Mononuclear cell (primary cell): Measurements from ENCODE around the gene NCBP2L. TPM values are rescaled to one million over a fixed set of nuclear protein-coding genes. Genes with fewer than 3 reads are reported as not detected.
"Not testable (repeated sequence)": the region's sequence is repeated elsewhere in the genome, so short reads cannot be mapped to it uniquely, and the experiment has no call there.

Experiments used
- H3K27me3 ChIP-seq: 2 replicates; pipeline ENCODE4 v1.6.0; 2011; ENCODE audit warnings: low read length, control low read depth; ENCODE audit not compliant: insufficient read depth
- H3K4me1 ChIP-seq: 2 replicates; pipeline ENCODE4 v1.5.1; 2011; ENCODE audit warnings: mild to moderate bottlenecking, low read length, control low read depth; ENCODE audit not compliant: insufficient read depth
- H3K4me3 ChIP-seq: 2 replicates; pipeline ENCODE4 v1.5.1; 2011; ENCODE audit warnings: mild to moderate bottlenecking, low read length, moderate library complexity
- H3K9me3 ChIP-seq: 2 replicates; pipeline ENCODE4 v1.5.1; 2011; ENCODE audit warnings: low read depth, mild to moderate bottlenecking, control low read depth, low read length
- total RNA-seq: library from RNA; depleted of rRNA; stranded (reverse); fragments of >200 nt; gene quantifications from one replicate; pipeline ENCODE4 v1.2.3, GENCODE V29; 2012

The NCBP2L gene
- total RNA-seq, 1 donor: 0.21 TPM

- H3K9me3 ChIP-seq: no peaks in the 10 kb centered on the region
- H3K4me3 ChIP-seq: no peak overlapping the region
- no peaks in the 10 kb centered on the region for H3K4me1 ChIP-seq
- no peaks in the 10 kb centered on the region for H3K27me3 ChIP-seq
These were observed 9.5 kb upstream of the NCBP2L start for GRCh38 chrX:107768051-107768450.

DNA sequence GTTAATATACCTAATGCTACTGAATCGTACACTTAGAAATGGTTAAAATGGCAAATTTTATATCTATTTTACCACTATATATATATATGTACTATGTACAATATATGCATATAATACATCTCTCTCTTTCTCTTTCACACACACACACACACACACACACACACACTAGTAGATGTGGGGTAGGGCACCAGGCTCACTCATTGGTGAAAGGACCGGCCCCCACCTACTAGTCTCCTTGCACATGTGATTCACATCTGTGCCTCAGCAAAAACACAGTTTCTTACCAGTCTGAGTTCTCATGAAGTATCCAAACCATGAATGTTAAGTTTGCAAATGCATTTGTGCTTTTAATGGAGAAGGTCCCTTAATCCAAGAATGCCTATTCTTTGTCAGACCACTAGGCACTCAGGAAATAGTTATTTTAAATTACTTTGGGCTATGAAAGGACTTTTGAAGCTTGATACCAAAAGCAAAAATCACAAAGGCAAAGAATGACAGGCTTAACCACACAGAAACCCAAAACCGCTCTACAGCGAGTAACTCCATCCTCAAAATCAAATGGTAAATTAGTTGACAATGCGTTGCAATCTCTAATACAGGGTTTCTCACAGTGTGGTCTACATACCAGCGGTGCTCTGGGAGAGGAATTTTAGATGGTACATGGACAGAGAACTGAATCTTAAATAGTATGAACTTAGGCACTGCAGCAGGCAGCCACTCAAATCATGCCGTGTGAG is 7.8 kb upstream of the NCBP2L start:
- H3K9me3 ChIP-seq: no peaks in the 10 kb centered on the region
- peaks cover 1% of the 10 kb centered on the region for H3K27me3 ChIP-seq
- H3K4me1 ChIP-seq: peaks cover under 1% of the 10 kb centered on the region
- H3K4me3 ChIP-seq: no peak overlapping the region

GRCh38 chrX:107773206-107773605 is 4.3 kb upstream of the NCBP2L start:
- Histone ChIP-seq H3K27me3 (peaks cover 4% of the 10 kb centered on the region), H3K9me3 (no peaks in the 10 kb centered on the region), H3K4me1 (peaks cover 18% of the 10 kb centered on the region), H3K4me3 (no peak overlapping the region)

GRCh38 chrX:107773906-107774435 is 3.6 kb upstream of the NCBP2L start:
- Histone ChIP-seq H3K4me1 (peaks cover 18% of the 10 kb centered on the region), H3K27me3 (peaks cover 4% of the 10 kb centered on the region), H3K4me3 (no peak overlapping the region), H3K9me3 (no peaks in the 10 kb centered on the region)

DNA sequence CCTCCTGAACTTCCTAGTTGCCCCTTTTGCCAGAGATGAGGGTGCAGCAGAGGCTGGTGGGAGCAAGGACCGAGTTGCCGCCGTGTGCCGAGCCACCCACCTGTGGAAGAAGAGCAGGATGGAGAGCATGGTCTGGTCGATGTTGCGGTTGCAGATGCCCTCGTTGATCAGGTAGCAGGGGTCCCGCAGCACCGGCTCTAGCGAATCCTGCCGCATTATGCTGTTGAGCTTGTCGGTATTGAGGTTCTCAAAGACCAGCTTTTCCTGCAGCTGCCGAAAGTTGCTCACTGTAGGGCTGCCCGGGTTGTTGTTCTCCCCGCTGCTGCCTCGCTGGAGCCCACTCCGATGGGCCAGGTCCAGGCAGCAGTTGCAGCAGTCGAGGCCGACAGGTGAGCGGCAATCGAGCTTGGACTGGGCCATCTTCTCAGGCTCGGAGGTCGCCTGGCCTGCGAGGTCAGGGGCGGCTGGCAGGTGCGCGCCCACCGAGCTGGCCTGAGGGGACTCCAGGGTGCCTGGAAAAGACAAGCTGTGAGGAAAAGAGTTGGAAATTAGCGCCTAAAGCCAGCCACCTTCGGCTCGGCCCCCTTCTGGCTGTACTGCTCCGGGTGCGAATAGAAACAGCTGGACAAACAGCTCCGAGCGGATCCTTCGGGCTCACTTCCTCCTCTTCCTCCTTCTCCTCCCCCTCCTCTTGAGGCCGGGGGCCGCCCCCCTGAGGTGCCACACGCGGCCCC is 2.4 kb upstream of the NCBP2L start:
- Histone ChIP-seq H3K4me1 (peaks cover 18% of the 10 kb centered on the region), H3K4me3 (peak overlapping the region; percentile 39), H3K27me3 (peaks cover 4% of the 10 kb centered on the region), H3K9me3 (no peaks in the 10 kb centered on the region)

GRCh38 chrX:107775734-107776511 is 1.6 kb upstream of the NCBP2L start, which contains the start of gene TSC22D3:
Gene TSC22D3, minus strand, starts transcription at chrX:107775787. Its CDS starts 368 bp downstream, at chrX:107775419.
- peaks cover 18% of the 10 kb centered on the region for H3K4me1 ChIP-seq
- H3K27me3 ChIP-seq: peaks cover 4% of the 10 kb centered on the region
- no peaks in the 10 kb centered on the region for H3K9me3 ChIP-seq
- peak within 1 kb of the TSS; percentile 39 for H3K4me3 ChIP-seq

DNA sequence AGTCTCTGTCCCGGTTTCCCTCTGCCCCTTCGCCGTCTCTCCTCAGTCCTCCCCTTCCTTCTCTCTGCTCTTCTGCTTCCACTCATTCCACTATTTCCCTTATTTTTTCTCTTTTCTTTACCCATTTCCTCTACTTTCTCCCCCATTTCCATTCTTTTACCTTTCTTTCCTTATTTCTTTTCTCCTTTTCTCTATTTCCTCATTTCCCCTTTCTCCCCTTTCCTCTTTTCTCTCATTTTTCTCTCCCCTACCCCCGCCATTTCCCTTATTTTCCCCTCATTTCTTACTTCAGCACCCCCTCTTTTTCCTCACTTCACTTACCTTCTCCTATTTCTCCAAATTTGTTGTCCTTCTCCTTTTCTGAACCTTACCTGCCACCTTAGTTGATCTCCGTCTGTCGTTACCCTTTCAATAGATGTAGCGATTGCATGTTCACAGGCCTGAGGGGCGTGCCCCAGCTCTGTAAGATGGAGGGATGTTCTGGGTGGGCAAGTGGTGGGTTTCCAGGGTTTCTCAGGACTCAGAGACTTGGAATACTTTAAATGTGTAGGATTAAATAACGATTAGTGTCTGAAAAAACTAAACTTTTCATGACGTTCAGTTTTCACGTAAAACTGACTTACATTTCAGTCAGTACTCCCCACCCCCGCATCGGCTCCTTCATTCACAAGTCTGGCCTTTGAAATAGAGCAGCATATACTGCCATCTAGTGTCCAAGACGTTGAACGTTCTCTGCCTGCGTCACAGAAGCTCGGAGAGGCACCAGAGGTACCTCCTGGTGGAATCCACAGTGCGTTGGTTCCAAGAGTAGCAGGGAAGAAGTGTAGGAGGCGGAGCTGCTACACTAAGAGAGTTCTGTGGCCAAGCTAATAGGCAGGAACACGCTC is 641 bp upstream of the NCBP2L start:
- no peaks in the 10 kb centered on the region for H3K9me3 ChIP-seq
- H3K27me3 ChIP-seq: peaks cover 4% of the 10 kb centered on the region
- peaks cover 18% of the 10 kb centered on the region for H3K4me1 ChIP-seq
- peak overlapping the region; percentile 39 for H3K4me3 ChIP-seq

GRCh38 chrX:107780525-107780924 is 3.0 kb downstream of the NCBP2L start:
- Histone ChIP-seq H3K9me3 (no peaks in the 10 kb centered on the region), H3K4me3 (no peak overlapping the region), H3K4me1 (peaks cover 10% of the 10 kb centered on the region), H3K27me3 (no peaks in the 10 kb centered on the region)

- Histone ChIP-seq H3K9me3 (no peaks in the 10 kb centered on the region), H3K27me3 (no peaks in the 10 kb centered on the region), H3K4me3 (no peak overlapping the region), H3K4me1 (no peaks in the 10 kb centered on the region)
These were observed 10.3 kb downstream of the NCBP2L start for GRCh38 chrX:107787827-107788226.

DNA sequence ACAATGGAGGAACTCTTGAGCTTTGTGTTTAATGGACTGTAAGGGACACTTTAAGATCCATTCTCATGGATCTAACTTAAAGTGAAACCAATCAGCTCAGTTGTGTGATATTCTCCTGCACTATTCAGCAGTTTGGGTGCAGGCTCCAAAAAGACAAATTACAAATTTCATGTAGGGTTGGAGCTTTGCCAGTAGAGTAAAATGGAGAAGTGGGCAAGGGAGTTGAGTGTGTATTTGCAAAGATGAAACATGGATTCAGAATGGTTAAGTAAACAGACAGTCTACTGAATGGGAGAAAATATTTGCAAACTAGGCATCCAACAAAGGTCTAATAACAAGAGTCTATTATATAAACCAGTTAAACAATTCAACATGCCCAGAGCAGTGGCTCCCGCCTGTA is 26.9 kb downstream of the NCBP2L start:
- H3K4me3 ChIP-seq: no peak overlapping the region
- H3K9me3 ChIP-seq: no peaks in the 10 kb centered on the region
- no peaks in the 10 kb centered on the region for H3K4me1 ChIP-seq
- H3K27me3 ChIP-seq: no peaks in the 10 kb centered on the region

GRCh38 chrX:107805179-107805578 is 27.6 kb downstream of the NCBP2L start:
- Histone ChIP-seq H3K4me1 (no peaks in the 10 kb centered on the region), H3K27me3 (no peaks in the 10 kb centered on the region), H3K4me3 (no peak overlapping the region), H3K9me3 (no peaks in the 10 kb centered on the region)

GRCh38 chrX:107810053-107810452 is 32.5 kb downstream of the NCBP2L start:
- H3K4me1 ChIP-seq, H3K4me3 ChIP-seq, H3K27me3 ChIP-seq, H3K9me3 ChIP-seq: not testable (repeated sequence)

DNA sequence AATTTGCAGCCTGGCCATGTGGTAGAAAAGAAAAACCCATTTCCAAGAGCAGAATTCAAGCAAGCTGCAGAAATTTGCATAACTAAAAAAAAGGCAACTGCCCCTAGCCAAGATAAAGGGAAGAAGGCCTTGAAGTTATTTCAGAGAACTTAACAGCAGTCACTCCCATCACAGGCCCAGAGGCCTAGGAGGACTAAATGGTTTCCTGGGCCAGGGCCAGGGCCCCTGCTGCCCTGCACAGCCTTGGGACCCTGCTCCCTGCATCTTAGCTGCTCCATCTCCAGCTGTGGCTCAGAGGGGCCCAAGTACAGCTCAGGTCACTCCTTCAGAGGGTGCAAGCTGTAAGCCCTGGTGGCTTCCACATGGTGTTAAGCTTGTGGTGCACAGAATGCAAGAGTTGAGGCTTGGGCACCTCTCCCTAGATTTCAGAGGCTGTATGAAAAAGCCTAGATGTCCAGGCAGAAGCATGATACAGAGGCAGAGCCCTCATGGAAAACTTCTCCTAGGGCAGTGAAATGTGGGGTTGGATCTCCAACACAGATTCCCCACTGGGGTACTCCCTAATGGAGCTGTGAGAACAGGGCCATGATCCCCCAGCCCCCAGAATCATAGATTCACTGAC is 41.5 kb downstream of the NCBP2L start:
- peaks cover under 1% of the 10 kb centered on the region for H3K27me3 ChIP-seq
- H3K4me3 ChIP-seq: no peak overlapping the region
- H3K9me3 ChIP-seq: no peaks in the 10 kb centered on the region
- H3K4me1 ChIP-seq: no peaks in the 10 kb centered on the region

GRCh38 chrX:107823042-107823441 is 45.5 kb downstream of the NCBP2L start:
- H3K9me3 ChIP-seq: no peaks in the 10 kb centered on the region
- H3K4me1 ChIP-seq: no peaks in the 10 kb centered on the region
- H3K4me3 ChIP-seq: no peak overlapping the region
- H3K27me3 ChIP-seq: peaks cover 13% of the 10 kb centered on the region
